ENCODE data around the gene SLC12A7.

- no peak for TF ChIP-seq CTCF (IDR thresholded peaks at IDR 0.05)
- TF ChIP-seq POLR2AphosphoS5 (IDR thresholded peaks at IDR 0.05): no peak
- no peak for TF ChIP-seq POLR2A (IDR thresholded peaks at IDR 0.05)
These were observed 26.8 kb upstream of the SLC12A7 start for GRCh38 chr5:1138445-1139245.
